ENCODE results near the gene KNTC1.

KNTC1 gene

GRCh38 chr12:122528582-122528981 is 1.5 kb downstream of the KNTC1 start:
- Histone ChIP-seq H3K4me2 (ENCODE audit: insufficient read depth, low read length, poor library complexity, severe bottlenecking) (no peak overlapping the region), H2AFZ (ENCODE audit: low read length) (no peak overlapping the region), H3K18ac (ENCODE audit: low read length) (no peak overlapping the region), H3K4me1 (ENCODE audit: control insufficient read depth in 2 of 2, insufficient read depth in 1 of 2, low read depth in 1 of 2, low read length in 2 of 2) (peaks cover 0 to 12% of the 10 kb centered on the region in 2 donors), H4K8ac (ENCODE audit: low read depth, low read length) (no peak overlapping the region), H3K23ac (ENCODE audit: low read depth, low read length, poor library complexity) (no peak overlapping the region), H2BK120ac (ENCODE audit: low read depth, low read length) (no peak overlapping the region), H3K27ac (replicated peaks; ENCODE audit: low read length) (no peak overlapping the region), H3K36me3 (replicated peaks in 1 of 2; ENCODE audit: control insufficient read depth in 2 of 2, insufficient read depth in 2 of 2, low read length in 2 of 2) (peaks cover 16 to 62% of the 10 kb centered on the region in 2 donors), H3K4ac (ENCODE audit: low read length) (no peak overlapping the region), H2BK15ac (ENCODE audit: low read length) (no peak overlapping the region), H3K9me3 (replicated peaks in 1 of 2; ENCODE audit: control insufficient read depth in 2 of 2, insufficient read depth in 1 of 2, low read depth in 1 of 2, low read length in 2 of 2) (no peaks in the 10 kb centered on the region), H2AK5ac (ENCODE audit: low read depth, low read length) (no peak overlapping the region), H3K14ac (ENCODE audit: low read length) (no peak overlapping the region), H3K27me3 (ENCODE audit: control insufficient read depth in 3 of 3, insufficient read depth in 3 of 3, low read depth in 1 of 3, low read length in 3 of 3) (no peaks in the 10 kb centered on the region), H3K4me3 (ENCODE audit: low read length in 2 of 2) (peak overlapping the region in 1 of 2 donors; percentile 76), H4K91ac (ENCODE audit: low read depth, low read length, poor library complexity) (no peak overlapping the region), H2BK5ac (ENCODE audit: low read length) (no peak overlapping the region), H2BK12ac (ENCODE audit: low read length) (no peak overlapping the region), H3K79me1 (ENCODE audit: low read depth, low read length) (no peaks in the 10 kb centered on the region), H3K9ac (ENCODE audit: low read depth, low read length, poor library complexity) (no peak overlapping the region)
- DNase-seq (ENCODE audit: low spot score): no peak
- WGBS, 2 donors (ENCODE audit: extremely low coverage in 2 of 2, insufficient read length in 2 of 2, insufficient replicate concordance in 1 of 2): no CpG with 5 or more reads among the region's 7 CpGs

- Histone ChIP-seq H3K14ac (ENCODE audit: low read length) (no peak overlapping the region), H3K36me3 (replicated peaks in 1 of 2; ENCODE audit: control insufficient read depth in 2 of 2, insufficient read depth in 2 of 2, low read length in 2 of 2) (peaks cover 16 to 62% of the 10 kb centered on the region in 2 donors), H3K4ac (ENCODE audit: low read length) (no peak overlapping the region)
Observed at GRCh38 chr12:122528992-122529391, 1.9 kb downstream of the KNTC1 start.

GRCh38 chr12:122533856-122534255 is 6.8 kb downstream of the KNTC1 start:
- WGBS, 2 donors (ENCODE audit: extremely low coverage in 2 of 2, insufficient read length in 2 of 2, insufficient replicate concordance in 1 of 2): no CpG with 5 or more reads among the region's 2 CpGs
- no peak overlapping the region for H3K18ac ChIP-seq (ENCODE audit: low read length)
- no peak overlapping the region for H3K4me3 ChIP-seq (ENCODE audit: low read length in 2 of 2)

More at GRCh38 chr12:122528992-122529391, 1.9 kb downstream of the KNTC1 start:
- DNase-seq (ENCODE audit: low spot score): no peak
- Histone ChIP-seq H3K4me1 (ENCODE audit: control insufficient read depth in 2 of 2, insufficient read depth in 1 of 2, low read depth in 1 of 2, low read length in 2 of 2) (peaks cover 0 to 10% of the 10 kb centered on the region in 2 donors), H3K9me3 (replicated peaks in 1 of 2; ENCODE audit: control insufficient read depth in 2 of 2, insufficient read depth in 1 of 2, low read depth in 1 of 2, low read length in 2 of 2) (no peaks in the 10 kb centered on the region), H3K23ac (ENCODE audit: low read depth, low read length, poor library complexity) (no peak overlapping the region), H4K8ac (ENCODE audit: low read depth, low read length) (no peak overlapping the region), H2AFZ (ENCODE audit: low read length) (no peak overlapping the region), H2BK15ac (ENCODE audit: low read length) (no peak overlapping the region), H3K27me3 (ENCODE audit: control insufficient read depth in 3 of 3, insufficient read depth in 3 of 3, low read depth in 1 of 3, low read length in 3 of 3) (no peaks in the 10 kb centered on the region), H2BK12ac (ENCODE audit: low read length) (no peak overlapping the region), H2AK5ac (ENCODE audit: low read depth, low read length) (no peak overlapping the region), H3K4me2 (ENCODE audit: insufficient read depth, low read length, poor library complexity, severe bottlenecking) (no peak overlapping the region), H3K4me3 (ENCODE audit: low read length in 2 of 2) (no peak overlapping the region), H3K9ac (ENCODE audit: low read depth, low read length, poor library complexity) (no peak overlapping the region), H3K79me1 (ENCODE audit: low read depth, low read length) (no peaks in the 10 kb centered on the region), H2BK5ac (ENCODE audit: low read length) (no peak overlapping the region), H2BK120ac (ENCODE audit: low read depth, low read length) (no peak overlapping the region), H3K27ac (replicated peaks; ENCODE audit: low read length) (no peak overlapping the region), H3K18ac (ENCODE audit: low read length) (no peak overlapping the region), H4K91ac (ENCODE audit: low read depth, low read length, poor library complexity) (no peak overlapping the region)
- WGBS, 2 donors (ENCODE audit: extremely low coverage in 2 of 2, insufficient read length in 2 of 2, insufficient replicate concordance in 1 of 2): no CpG with 5 or more reads among the region's 6 CpGs

DNA sequence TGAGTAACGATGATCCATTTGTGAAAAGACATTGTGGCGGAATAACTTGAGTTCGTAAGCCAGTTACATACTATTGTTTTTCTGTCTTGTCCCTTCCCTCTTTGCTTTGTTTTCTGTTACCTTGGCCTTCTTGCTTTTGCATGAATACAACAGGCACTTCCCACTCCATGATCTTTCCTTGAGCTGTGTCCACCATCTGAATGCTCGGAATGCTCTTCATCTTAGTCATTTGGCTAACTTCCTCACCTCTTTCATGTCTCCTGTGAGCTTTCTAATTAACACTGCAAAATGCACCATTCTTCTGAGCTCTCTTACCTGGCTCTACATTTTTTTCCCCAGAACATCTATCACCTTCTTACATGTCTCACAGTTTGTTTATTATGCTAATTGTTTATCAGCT is 10.0 kb downstream of the KNTC1 start:
- no peak overlapping the region for H3K23ac ChIP-seq (ENCODE audit: low read depth, low read length, poor library complexity)
- WGBS, 2 donors (ENCODE audit: extremely low coverage in 2 of 2, insufficient read length in 2 of 2, insufficient replicate concordance in 1 of 2): no CpG with 5 or more reads among the region's 4 CpGs
- no peak overlapping the region for H3K27ac ChIP-seq (replicated peaks; ENCODE audit: low read length)
- H3K9ac ChIP-seq (ENCODE audit: low read depth, low read length, poor library complexity): no peak overlapping the region
- no peak overlapping the region for H4K91ac ChIP-seq (ENCODE audit: low read depth, low read length, poor library complexity)
- H3K14ac ChIP-seq (ENCODE audit: low read length): no peak overlapping the region
- H3K4me3 ChIP-seq (ENCODE audit: low read length in 2 of 2): no peak overlapping the region
- H3K4ac ChIP-seq (ENCODE audit: low read length): no peak overlapping the region
- no peaks in the 10 kb centered on the region for H3K4me1 ChIP-seq (ENCODE audit: control insufficient read depth in 2 of 2, insufficient read depth in 1 of 2, low read depth in 1 of 2, low read length in 2 of 2)
- H2AFZ ChIP-seq (ENCODE audit: low read length): no peak overlapping the region
- H3K27me3 ChIP-seq (ENCODE audit: control insufficient read depth in 3 of 3, insufficient read depth in 3 of 3, low read depth in 1 of 3, low read length in 3 of 3): no peaks in the 10 kb centered on the region
- H3K18ac ChIP-seq (ENCODE audit: low read length): no peak overlapping the region
- no peak for DNase-seq (ENCODE audit: low spot score)
- peaks cover 20 to 97% of the 10 kb centered on the region in 2 donors for H3K36me3 ChIP-seq (replicated peaks in 1 of 2; ENCODE audit: control insufficient read depth in 2 of 2, insufficient read depth in 2 of 2, low read length in 2 of 2)
- no peak overlapping the region for H2BK15ac ChIP-seq (ENCODE audit: low read length)
- H2BK5ac ChIP-seq (ENCODE audit: low read length): no peak overlapping the region
- H2BK12ac ChIP-seq (ENCODE audit: low read length): no peak overlapping the region
- H3K9me3 ChIP-seq (replicated peaks in 1 of 2; ENCODE audit: control insufficient read depth in 2 of 2, insufficient read depth in 1 of 2, low read depth in 1 of 2, low read length in 2 of 2): no peaks in the 10 kb centered on the region
- H2AK5ac ChIP-seq (ENCODE audit: low read depth, low read length): no peak overlapping the region
- H3K4me2 ChIP-seq (ENCODE audit: insufficient read depth, low read length, poor library complexity, severe bottlenecking): no peak overlapping the region
- peaks cover 1% of the 10 kb centered on the region for H3K79me1 ChIP-seq (ENCODE audit: low read depth, low read length)
- H2BK120ac ChIP-seq (ENCODE audit: low read depth, low read length): no peak overlapping the region
- no peak overlapping the region for H4K8ac ChIP-seq (ENCODE audit: low read depth, low read length)

More at GRCh38 chr12:122533856-122534255, 6.8 kb downstream of the KNTC1 start:
- H2AK5ac ChIP-seq (ENCODE audit: low read depth, low read length): no peak overlapping the region
- peaks cover 1% of the 10 kb centered on the region for H3K79me1 ChIP-seq (ENCODE audit: low read depth, low read length)
- no peak overlapping the region for H2AFZ ChIP-seq (ENCODE audit: low read length)
- no peak overlapping the region for H3K4ac ChIP-seq (ENCODE audit: low read length)
- H2BK15ac ChIP-seq (ENCODE audit: low read length): no peak overlapping the region
- H3K36me3 ChIP-seq (replicated peaks in 1 of 2; ENCODE audit: control insufficient read depth in 2 of 2, insufficient read depth in 2 of 2, low read length in 2 of 2): peaks cover 25 to 93% of the 10 kb centered on the region in 2 donors
- no peak overlapping the region for H3K14ac ChIP-seq (ENCODE audit: low read length)
- no peak overlapping the region for H3K23ac ChIP-seq (ENCODE audit: low read depth, low read length, poor library complexity)
- no peak overlapping the region for H3K27ac ChIP-seq (replicated peaks; ENCODE audit: low read length)
- no peak overlapping the region for H2BK120ac ChIP-seq (ENCODE audit: low read depth, low read length)
- H3K4me2 ChIP-seq (ENCODE audit: insufficient read depth, low read length, poor library complexity, severe bottlenecking): no peak overlapping the region
- H3K9me3 ChIP-seq (replicated peaks in 1 of 2; ENCODE audit: control insufficient read depth in 2 of 2, insufficient read depth in 1 of 2, low read depth in 1 of 2, low read length in 2 of 2): no peaks in the 10 kb centered on the region
- no peak for DNase-seq (ENCODE audit: low spot score)
- H3K9ac ChIP-seq (ENCODE audit: low read depth, low read length, poor library complexity): no peak overlapping the region
- no peaks in the 10 kb centered on the region for H3K4me1 ChIP-seq (ENCODE audit: control insufficient read depth in 2 of 2, insufficient read depth in 1 of 2, low read depth in 1 of 2, low read length in 2 of 2)
- H4K91ac ChIP-seq (ENCODE audit: low read depth, low read length, poor library complexity): no peak overlapping the region
- no peak overlapping the region for H2BK5ac ChIP-seq (ENCODE audit: low read length)
- no peak overlapping the region for H2BK12ac ChIP-seq (ENCODE audit: low read length)
- no peak overlapping the region for H4K8ac ChIP-seq (ENCODE audit: low read depth, low read length)
- H3K27me3 ChIP-seq (ENCODE audit: control insufficient read depth in 3 of 3, insufficient read depth in 3 of 3, low read depth in 1 of 3, low read length in 3 of 3): no peaks in the 10 kb centered on the region

Data from neuronal stem cell (in vitro differentiated cells).